ENCODE measurements around the gene SVIL.
"Not testable (repeated sequence)": the region's sequence is repeated elsewhere in the genome, so short reads cannot be mapped to it uniquely, and the experiment has no call there.

The SVIL gene

DNA sequence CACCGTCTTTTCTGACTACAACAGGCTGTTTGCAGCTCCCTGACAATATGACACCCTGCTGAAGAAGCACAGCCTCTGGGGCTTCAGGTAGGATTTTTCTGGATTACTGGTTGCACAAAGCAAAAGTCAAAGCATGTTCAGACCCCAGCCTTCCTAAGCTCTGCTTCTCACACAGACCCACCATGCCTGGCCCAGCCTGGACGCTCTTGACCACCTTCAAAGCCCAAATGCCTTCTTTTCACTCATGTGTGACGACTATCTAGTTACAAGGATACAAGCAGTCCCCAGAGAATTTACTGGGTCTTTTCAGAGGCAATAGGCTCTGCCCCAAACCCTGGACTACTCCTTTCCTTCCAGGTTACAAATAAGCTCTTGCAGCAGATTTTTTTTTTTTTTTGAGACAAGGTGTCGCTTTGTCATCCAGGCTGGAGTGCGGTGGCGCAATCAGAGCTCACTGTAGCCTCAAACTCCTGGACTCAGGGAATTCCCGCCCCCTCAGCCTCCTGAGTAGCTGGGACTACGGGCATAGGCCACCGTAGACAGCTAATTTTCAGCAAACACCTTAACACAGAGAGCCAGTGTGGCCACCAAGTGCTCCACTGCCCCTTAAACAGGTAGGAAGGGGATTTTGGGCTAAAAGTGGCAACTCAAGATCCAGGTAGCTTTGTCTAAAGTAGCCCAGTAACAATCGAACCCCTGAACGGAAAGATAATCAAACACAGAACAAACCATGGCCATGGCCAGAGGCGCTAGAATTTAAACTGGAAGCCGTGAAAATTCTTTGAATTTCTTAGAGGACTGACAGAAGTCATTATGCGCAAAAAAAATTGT is 16.2 kb downstream of the SVIL start:
- no peak for DNase-seq

DNA sequence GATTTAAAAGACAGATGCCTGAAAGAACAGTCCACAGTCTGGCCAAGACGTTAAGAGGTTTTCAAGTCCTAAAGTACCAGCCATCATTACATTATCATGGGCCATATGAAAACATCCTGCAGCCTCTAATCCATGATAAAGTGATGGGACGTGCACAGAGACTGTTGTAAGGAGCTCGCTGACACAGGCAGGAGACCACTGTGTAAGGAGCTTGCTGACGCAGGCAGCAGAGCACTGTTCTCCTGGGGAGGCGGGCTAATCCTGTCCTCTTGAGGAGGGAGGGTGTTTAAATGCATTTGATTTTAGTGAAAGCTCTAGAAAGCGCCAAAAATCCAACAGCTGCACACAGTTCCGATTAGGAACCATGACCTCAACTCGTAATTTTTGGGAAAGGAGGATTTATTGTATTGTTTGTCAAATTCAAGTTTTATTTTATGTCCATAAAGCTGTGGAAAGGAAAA is 16.9 kb downstream of the SVIL start:
- no peak for DNase-seq

DNA sequence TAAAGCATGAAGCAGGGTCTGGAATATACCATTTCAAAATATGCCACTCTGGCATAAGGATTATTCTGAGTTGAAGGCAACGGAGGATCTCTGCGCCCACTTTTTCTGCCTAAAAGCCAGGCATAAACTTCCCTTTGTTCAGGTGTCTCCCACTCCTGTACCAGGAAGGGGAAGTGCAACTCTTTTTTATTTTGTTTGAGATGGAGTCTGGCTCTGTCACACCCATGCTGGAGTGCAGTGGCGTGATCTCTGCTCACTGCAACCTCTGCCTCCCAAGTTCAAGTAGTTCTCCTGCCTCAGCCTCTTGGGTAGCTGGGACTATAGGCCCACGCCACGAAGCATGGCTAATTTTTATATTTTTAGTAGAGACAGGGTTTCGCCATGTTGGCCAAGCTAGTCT is 18.2 kb downstream of the SVIL start:
- no peak for DNase-seq

DNA sequence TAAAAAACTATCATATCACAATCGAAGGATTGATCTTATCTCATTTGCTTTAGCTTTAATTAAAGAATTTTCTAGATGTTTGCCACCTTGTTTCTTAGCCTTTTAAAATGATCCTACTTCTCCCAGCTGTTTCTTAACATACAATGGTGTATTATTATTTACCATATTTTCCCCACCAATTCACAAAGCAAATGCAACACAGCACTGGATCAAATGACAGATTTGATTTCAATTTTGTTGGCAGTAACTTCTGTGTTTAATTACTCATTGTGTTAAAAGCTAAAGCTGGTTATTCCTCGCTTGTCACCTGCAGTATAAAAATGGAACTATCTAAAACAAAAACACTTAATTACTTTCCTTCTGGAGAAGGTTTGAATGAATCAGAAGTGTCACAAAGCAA is 19.6 kb downstream of the SVIL start:
- no peak for DNase-seq

DNA sequence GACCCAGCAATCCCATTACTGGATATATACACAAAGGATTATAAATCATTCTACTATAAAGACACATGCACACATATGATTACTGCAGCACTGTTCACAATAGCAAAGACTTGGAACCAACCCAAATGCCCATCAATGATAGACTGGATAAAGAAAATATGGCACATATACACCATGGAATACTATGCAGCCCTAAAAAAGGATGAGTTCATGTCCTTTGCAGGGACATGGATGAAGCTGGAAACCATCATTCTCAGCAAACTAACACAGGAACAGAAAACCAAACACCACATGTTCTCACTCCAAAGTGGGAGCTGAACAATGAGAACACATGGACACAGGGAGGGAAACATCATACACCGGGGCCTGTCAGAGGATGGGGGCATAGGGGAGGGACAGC is 20.5 kb downstream of the SVIL start:
- not testable (repeated sequence) for DNase-seq

DNA sequence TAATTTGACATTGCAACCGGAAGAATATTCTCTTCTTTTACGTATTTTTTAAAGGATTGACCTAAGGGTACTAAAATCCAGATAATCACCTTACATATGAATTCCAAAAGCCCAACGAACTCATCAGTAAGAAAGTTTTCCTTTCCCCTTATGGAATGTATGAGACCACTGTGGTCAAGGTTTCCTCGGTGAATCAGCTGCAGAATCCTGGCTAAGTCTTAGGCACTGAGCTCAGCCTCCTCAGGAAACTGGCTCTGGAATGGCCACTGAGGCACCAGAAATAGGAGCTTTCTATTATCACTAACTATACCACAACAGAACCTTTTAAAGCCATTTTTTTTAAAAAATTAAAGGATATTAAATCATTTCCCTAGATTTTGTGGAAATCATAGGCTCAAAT is 21.0 kb downstream of the SVIL start:
- DNase-seq, result no peak

DNA sequence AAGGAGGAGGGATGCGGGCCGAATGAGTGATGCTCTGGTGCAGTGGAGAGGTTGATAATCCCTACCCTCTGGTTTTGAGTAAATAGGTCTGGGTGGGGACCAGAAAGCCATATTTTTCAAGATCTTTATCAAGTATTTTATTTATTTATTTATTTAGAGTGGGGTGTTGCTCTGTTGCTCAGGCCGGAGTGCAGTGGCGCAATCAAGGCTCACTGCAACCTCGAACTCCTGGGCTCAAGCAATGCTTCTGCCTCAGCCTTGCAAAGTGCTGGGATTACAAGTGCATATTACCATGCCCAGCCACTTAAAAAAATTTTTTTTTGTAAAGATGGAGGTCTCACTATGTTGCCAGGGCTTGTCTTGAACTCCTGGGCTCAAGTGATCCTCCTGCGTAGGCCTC is 21.6 kb downstream of the SVIL start:
- no peak for DNase-seq

DNA sequence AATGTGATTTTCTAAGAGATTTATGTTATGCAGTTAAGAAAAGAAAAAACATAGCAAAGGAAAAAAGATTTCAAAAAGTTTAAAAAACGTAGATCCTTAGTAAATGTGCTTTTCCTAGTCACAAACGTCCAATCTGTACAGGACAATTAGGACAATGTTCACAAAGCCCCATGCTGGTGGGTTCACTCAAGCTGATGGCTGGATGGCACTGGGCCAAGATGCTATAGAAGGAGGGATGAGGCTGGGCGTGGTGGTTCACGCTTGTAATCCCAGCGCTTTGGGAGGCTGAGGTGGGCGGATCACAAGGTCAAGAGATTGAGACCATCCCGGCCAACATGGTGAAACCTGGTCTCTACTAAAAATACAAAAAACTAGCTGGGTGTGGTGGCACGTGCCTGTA is 22.1 kb downstream of the SVIL start:
- DNase-seq, result no peak

DNA sequence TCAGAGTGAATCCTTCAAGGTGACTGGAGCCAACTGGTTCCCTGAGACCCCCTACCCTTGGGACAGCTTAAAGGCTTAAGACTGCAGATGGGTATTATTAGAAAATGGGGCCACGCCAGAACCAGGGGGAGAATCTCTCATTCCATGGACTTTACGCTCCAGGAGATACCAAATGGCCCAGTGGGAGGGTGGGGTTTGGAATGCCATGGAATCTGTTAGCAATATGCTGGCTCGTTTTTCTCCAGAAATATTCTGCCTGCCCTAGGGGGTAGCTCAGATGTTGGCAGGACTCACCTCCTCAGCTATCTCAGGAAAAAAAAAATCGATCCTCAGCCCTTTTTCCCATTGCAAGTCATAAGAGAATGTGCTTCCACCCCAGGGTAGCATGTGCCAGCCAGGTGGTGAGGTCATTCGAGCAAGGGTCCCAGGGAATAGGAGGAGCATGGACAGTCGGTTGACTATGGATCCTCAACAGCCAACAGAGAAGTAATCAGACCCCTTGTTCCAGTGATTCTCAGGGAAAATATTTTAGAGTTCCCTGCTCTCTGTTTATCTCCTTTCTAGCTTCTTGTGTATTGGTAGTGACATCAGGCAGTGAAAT is 22.9 kb downstream of the SVIL start:
- no peak for DNase-seq

DNA sequence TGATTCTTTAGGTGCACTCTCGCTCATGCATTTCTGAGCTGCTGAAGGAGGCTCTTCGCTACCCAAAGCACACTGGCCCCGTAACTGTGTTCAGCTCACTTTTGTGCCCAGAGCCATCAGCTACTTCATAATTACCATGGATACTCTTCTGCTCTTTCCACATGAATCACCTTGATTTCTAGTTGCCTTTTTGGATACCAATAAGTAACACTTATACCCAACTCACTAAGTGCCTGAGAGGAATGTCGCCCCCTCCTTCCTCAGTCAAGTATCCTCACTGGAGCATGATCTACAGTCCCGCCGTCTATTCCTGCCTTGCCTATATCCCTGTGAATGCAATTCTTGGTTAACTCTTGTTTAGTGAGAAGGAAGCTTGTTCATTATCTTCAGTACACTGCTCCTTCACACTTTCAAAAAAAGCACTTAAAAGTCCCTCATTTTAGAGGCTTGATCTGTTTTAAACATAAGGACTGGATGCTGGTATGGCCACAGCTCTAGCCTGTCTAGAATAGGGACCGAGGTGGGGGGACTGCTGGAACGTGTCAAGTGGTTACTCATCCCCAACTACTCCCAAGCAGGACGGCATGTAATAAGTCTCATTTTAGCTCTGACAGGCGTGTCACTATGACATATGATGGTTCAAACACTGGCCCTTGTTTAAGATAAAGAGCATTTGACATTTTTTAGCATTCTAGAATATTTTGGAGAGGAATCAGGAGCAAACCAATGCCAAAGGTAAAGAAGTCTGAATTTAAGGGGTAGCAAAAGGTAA is 23.7 kb downstream of the SVIL start:
- no peak for DNase-seq

DNA sequence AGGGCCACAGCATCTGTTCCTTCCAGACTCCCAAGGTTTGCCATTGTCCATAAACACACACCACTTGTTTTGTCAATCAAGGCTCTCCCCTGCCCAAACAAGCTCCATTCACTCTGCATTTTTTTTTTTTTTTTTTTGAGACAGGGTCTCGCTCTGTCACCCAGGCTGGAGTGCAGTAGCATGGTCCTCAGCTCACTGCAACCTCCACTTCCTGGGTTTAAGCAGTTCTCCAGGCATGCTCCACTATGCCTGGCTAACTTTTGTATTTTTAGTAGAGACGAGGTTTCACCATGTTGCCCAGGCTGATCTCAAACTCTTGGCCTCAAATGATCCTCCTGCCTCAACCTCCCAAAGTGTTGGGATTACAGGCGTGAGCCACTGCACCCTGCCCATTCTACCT is 24.4 kb downstream of the SVIL start:
- DNase-seq, result not testable (repeated sequence)

DNA sequence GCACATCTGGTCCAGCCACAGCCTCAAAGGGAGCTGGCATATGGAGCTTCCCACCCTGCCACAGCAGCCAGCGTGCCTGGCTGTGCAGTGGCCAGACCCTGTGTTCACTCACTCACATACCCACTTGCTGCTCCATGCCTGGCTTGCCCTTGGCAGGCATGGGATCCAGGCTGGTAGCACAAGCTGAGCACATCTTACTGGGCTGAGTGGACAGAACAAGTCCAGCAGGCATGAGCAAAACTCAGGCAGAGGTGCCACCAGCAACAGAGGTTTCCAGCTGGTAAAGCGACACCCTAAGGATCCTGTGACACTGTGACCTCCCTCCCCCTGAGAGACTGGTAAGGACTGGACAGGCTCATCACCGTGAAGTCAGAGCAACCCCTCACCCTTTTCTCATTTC is 25.1 kb downstream of the SVIL start:
- DNase-seq, result no peak

DNA sequence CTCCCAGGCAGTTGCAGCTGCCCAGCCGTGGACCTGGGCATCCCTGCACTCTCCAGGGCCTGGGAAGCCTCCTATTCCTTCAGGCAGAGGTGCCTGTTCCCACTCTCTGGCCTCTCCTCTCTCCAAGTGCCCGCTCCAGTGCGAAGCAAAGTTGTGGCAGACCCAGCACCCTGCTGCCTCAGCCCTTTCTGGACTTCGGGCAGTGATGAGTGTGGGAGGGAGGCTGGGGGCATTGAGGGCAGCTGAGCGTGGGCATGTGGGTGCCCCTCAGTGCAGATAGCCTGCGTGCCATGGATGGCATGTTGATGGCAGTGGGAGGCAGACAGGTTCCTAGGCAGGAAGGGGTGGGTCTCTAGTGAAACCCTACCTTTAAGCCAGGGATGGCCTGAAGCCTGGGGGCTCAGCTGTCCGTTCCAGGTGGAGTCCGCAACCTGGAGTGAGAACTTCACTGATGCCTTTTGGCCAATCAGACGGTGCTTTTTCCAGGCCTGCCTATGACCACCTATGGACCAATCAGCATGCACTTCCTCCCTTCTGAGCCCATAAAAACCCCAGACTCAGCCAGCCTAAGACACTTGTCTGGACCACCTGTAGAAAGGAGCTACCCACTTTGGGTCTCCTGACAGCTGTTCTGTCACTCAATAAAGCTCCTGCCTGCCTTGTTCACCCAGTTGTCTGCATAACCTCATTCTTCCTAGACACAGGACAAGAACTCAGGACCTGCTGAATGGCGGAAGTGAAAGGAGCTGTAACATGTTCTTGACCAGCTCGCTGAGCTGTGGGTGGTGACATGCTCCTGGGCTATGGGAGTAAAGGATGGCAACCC is 26.1 kb downstream of the SVIL start:
- DNase-seq, result no peak

DNA sequence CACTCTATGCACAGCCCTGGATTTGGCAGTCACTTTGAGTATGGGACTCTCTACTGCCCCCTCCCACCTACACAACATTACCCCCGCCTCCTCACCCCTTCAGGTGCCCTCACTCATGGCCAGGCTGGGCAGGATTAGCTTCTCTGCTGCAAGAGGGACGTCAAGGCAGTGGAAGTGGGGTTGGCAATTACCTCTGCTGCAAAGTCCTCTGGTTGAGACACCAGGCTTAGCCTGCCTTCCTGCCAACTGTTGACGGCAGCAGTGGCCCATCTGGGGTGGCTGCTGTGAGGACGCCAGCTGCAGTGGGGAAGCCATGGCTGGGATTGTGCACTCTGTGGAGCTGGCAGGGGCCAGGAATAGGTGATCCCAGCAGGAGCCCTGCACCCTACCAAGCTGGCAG is 26.7 kb downstream of the SVIL start:
- DNase-seq, result no peak

DNA sequence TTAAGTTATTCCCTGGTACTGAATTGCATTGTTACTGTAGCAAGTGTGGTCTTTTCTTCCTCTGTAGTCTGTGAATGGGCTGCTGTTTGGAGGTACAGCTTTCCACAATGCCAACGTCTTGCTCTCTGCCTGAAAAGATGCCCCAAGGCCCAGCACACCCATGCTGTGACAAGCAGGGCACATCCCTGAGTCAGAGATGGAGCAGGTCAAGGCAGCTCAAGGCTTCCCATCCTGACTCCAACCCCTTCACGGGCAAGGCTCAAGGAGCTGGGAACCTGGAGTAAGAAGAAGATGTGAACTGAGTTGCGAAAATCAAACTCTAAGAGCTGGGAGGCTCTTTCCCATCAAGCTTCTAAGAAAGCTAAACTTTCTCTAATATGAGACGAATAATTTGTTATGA is 27.2 kb downstream of the SVIL start:
- no peak for DNase-seq

DNA sequence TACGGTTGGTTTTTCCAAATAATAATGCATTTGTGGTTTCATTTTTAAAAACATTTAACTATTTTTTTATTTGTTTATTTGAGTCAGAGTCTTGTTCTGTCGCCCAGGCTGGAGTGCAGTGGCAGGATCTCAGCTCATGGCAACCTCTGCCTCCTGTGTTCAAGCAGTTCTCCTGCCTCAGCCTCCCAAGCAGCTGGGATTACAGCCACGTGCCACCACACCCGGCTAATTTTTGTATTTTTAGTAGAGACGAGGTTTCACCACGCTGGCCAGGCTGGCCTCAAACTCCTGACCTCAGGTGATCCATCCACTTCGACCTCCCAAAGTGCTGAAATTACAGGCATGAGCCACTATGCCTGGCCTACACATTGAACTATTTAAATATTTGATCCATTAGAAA is 28.1 kb downstream of the SVIL start:
- DNase-seq, result not testable (repeated sequence)

DNA sequence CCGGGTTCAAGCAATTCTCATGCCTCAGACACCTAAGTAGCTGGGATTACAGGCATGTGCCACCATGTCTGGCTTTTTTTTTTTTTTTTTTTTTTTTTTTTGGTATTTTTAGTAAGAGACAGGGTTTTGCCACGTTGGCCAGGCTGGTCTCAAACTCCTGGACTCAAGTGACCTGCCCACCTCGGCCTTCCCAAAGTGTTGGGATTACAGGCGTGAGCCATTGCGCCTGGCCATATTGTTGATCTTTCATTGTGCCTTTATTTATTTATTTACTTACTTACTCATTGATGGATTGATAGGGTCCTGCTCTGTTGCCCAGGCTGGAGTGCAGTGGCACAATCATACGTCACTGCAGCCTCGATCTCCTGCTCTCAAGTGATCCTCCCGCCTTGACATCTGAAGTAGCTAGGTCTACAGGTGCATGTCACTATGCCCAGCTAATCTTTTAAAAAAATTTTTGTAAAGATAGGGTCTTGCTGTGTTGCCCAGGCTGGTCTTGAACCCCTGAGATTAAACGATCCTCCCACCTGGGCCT is 30.4 kb downstream of the SVIL start:
- no peak for DNase-seq

DNA sequence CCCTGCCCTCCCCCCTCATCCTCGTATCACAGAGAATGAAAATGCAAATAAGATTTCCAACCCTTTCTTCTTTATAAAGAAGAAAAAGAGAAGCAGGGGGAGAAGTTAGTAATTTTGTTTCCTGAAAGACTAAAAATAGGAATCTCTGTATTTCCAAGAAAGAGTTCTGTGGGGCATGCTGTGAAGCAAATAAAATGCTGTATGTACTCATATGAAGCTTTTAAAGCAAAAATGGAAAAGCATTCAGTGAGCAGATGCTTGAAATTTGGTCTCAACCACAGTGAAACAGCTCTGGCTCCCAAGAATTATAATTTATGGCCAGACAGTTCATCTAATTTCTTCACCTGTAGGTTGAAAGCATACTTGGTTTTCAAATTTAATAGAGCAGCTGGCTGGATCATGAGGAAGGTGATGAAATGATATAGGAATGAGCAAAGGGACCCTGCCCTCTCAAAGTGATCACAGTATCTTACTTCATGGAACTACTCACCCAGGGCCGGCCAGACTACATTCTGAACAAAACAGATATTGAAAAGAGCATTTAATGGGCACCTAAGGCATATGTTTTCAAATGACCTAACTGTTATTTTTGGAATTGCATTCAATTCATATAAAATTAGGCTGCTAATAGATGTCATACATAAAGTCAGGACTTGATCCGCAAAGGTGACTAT is 31.4 kb downstream of the SVIL start:
- DNase-seq, result no peak

DNA sequence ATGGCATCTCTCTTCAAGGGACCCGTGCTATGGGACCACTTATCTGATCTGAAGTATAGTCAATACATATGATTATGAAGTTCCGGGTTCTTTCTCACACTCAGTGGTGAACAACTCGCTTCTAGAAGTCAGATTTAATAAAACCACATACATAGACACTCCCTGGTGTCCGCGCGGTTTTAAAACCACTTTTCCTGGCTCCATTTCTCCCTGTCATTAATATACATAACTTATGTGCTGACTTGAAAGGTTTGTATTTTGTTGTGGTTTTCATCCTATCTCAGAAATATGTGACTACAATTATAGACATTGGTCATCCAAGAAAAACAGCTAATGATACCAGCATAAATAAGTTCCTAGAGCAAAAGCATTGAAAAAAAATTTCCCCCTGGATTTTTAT is 34.0 kb downstream of the SVIL start:
- DNase-seq, result no peak

DNA sequence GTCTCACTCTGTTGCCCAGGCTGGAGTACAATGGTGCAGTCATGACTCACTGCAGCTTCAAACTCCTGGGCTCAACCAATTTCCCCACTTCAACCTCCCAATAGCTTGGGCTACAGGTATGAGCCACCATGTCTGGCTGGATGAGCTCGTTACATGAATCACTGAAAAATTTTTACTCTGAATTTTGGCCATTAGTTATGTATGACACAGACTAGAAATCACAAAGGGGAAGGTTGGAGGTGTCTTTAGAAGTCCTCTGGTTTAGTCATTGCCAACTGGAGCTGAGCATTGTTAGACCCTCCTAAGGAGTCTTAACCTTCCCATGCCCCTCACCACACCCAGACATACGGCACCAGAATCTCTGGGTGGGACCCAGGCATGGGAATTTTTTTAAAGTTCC is 34.7 kb downstream of the SVIL start:
- DNase-seq, result no peak

DNA sequence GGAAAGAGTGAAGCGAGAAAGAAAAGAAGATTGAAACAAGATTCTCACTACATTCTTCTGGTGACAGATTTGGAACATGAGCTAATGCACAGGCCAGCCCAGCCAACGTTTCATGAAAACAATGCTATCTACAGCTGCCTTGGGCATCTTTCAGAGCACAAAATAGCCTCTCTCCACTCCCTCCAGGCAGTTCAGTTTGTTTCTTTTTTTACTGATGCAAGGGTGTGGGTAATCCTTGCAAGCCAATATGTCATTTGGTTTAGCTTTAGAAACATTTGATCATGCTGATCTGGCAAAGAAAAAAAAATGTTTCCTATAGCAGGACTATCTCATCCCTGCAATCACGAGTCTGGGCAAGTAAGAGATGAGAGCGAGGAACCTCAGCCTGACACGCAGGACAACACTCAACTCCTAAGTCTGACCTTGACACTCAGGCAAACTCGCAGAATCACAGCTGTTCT is 35.9 kb downstream of the SVIL start:
- no peak for DNase-seq

DNA sequence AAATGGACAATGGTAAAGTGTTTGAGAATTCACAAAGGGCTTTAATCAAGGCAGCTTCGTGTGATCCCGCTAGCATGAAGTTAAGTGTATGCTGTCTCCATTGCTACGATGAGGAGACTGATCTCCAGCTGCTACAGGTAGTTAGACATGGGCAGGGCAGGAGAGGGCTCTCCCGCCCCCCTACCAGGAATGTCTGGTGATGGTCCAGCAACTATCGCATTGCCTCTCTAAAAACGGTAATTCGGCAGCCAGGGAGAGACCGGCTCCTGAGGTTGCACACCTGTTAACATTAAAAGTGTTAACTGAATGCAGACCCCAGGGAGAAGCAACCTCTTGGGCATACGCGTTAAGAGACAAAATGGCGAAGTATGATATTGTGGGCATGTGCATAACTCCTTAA is 37.9 kb downstream of the SVIL start:
- no peak for DNase-seq
